Measurements from ENCODE around the gene SLC29A2.

SLC29A2 gene

DNA sequence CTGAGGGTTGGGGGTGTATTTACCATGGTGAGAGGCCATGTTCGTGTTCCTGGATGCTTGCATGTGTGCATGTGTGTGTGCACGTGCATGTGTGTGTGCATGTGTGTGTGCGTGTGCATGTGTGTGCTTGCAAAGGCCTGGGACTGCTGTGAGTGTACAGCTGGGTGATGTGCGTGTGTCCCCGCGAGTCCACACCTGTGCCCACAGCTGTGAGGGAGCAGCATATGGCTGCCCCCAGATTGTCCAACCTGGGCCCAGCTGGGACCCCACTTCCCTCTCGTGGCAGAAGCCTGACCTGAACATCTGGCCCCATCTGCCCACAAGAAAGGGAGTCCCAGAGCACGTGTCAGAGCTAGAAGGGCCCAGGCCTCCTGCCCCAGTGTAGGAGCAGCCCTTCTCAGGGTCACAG lies 46.3 kb downstream of the SLC29A2 start:
- no peaks in the 10 kb centered on the region for H4K20me1 ChIP-seq (ENCODE audit: insufficient read depth)
- H3K4me3 ChIP-seq (IDR thresholded peaks at IDR 0.05; ENCODE audit: insufficient read depth, low read depth, low read length), result no peak overlapping the region
- TF ChIP-seq, protein P1, sequence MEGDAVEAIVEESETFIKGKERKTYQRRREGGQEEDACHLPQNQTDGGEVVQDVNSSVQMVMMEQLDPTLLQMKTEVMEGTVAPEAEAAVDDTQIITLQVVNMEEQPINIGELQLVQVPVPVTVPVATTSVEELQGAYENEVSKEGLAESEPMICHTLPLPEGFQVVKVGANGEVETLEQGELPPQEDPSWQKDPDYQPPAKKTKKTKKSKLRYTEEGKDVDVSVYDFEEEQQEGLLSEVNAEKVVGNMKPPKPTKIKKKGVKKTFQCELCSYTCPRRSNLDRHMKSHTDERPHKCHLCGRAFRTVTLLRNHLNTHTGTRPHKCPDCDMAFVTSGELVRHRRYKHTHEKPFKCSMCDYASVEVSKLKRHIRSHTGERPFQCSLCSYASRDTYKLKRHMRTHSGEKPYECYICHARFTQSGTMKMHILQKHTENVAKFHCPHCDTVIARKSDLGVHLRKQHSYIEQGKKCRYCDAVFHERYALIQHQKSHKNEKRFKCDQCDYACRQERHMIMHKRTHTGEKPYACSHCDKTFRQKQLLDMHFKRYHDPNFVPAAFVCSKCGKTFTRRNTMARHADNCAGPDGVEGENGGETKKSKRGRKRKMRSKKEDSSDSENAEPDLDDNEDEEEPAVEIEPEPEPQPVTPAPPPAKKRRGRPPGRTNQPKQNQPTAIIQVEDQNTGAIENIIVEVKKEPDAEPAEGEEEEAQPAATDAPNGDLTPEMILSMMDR (conservative IDR thresholded peaks at IDR 0.05; ENCODE audit: low read depth, low read length), result no peak
- no peaks in the 10 kb centered on the region; the same call in 1 of the 2 replicates for H3K27me3 ChIP-seq (ENCODE audit: insufficient read depth, low read depth)
- no peaks in the 10 kb centered on the region for H3K36me3 ChIP-seq (ENCODE audit: insufficient read depth)
- no peak overlapping the region for H2AFZ ChIP-seq (ENCODE audit: low read depth)
- no peak overlapping the region for H3K9ac ChIP-seq
- no peak overlapping the region for H3K27ac ChIP-seq
- peaks cover 10% of the 10 kb centered on the region for H3K4me1 ChIP-seq (ENCODE audit: low read depth, poor library complexity, severe bottlenecking)
- H3K4me2 ChIP-seq, result no peak overlapping the region
- H3K79me2 ChIP-seq (ENCODE audit: insufficient read depth, low read depth), result no peaks in the 10 kb centered on the region

DNA sequence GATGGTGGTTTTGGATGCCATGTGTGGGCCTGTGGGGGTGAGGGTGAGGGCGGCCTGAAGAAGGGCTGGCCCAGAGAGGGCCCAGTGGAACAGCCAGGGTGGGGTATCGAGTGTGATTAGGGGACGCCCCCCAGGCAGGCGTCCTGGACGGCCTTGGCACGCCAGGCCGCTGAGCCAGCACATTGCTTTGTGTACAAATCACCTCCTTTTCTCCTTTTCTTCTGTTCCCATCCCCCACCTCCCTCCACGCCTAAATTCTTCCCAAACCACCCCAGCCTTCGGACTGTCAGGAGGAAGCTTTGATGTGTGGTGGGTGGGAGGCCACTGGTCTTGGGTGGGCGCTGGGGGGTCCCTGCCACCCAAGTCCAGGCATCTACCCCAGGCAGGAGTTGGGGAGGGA lies 46.9 kb downstream of the SLC29A2 start:
- H3K4me1 ChIP-seq (ENCODE audit: low read depth, poor library complexity, severe bottlenecking), result peaks cover 10% of the 10 kb centered on the region
- no peaks in the 10 kb centered on the region for H3K79me2 ChIP-seq (ENCODE audit: insufficient read depth, low read depth)
- no peaks in the 10 kb centered on the region for H3K36me3 ChIP-seq (ENCODE audit: insufficient read depth)
- TF ChIP-seq, protein P1 (conservative IDR thresholded peaks at IDR 0.05; ENCODE audit: low read depth, low read length), result no peak
- no peak overlapping the region for H3K9ac ChIP-seq
- no peak overlapping the region for H3K4me2 ChIP-seq
- H3K4me3 ChIP-seq (IDR thresholded peaks at IDR 0.05; ENCODE audit: insufficient read depth, low read depth, low read length), result no peak overlapping the region
- no peak overlapping the region for H2AFZ ChIP-seq (ENCODE audit: low read depth)
- H3K27ac ChIP-seq, result no peak overlapping the region
- H4K20me1 ChIP-seq (ENCODE audit: insufficient read depth), result no peaks in the 10 kb centered on the region
- H3K27me3 ChIP-seq (ENCODE audit: insufficient read depth, low read depth), result no peaks in the 10 kb centered on the region; the same call in 1 of the 2 replicates

DNA sequence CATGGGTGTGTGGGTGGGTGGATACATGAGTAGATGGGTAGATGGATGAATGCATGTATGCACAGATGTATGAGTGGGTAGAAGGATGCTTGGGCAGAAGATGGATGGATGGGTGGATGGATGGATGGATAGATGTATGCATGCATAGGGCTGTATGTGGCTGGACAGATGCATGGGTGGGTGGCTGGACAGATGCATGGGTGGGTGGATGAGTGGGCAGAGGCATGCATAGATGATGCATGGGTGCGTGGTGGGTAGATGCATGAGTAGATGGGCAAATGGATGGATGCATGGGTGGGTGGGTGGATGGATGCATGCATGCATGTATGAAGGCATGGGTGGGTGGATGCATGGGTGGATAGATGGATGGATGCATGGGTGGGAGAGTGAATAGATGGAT lies 47.9 kb downstream of the SLC29A2 start:
- Histone ChIP-seq H3K27me3 (ENCODE audit: insufficient read depth, low read depth) (no peaks in the 10 kb centered on the region), H2AFZ (ENCODE audit: low read depth) (no peak overlapping the region), H3K9ac (no peak overlapping the region), H3K27ac (no peak overlapping the region), H3K79me2 (ENCODE audit: insufficient read depth, low read depth) (no peaks in the 10 kb centered on the region), H4K20me1 (ENCODE audit: insufficient read depth) (no peaks in the 10 kb centered on the region), H3K4me2 (no peak overlapping the region), H3K4me1 (ENCODE audit: low read depth, poor library complexity, severe bottlenecking) (peaks cover 10% of the 10 kb centered on the region), H3K4me3 (IDR thresholded peaks at IDR 0.05; ENCODE audit: insufficient read depth, low read depth, low read length) (no peak overlapping the region), H3K36me3 (ENCODE audit: insufficient read depth) (no peaks in the 10 kb centered on the region)
- TF ChIP-seq, protein P1 (conservative IDR thresholded peaks at IDR 0.05; ENCODE audit: low read depth, low read length), result no peak

DNA sequence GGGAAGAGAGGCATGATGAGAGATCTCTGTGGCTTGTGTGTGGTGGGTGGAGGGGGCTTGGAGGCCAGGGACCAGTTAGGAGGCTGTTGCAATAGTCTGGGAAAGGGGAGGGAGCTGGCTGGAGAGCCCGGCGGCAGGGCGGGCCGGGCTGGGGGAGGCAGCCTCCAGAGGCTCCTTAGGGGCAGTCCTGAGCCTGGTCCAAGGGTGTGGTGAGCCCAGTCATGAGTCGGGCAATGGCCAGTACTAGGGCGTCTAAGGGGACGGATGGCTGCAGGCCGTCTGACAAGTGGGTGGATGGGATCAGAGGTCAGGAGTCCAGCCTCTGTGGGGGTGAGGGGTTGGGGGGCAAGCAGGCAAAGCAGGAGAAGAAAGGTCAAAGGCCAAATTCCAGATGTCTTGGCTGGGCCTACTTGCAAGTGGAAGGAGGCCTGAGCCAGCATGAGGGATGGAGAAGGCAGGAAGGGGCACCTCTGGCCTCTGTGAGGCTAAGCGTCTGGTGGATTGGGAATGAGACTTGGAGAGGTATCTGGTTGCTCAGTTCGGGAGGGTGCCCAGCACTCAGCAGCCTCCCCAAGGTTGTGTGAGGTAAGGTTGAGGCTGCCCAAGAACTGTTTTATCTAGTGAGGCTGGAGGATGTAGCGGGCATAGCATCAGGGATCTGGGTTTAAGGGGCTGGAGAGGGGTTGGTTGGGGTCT lies 48.7 kb downstream of the SLC29A2 start:
- Histone ChIP-seq H3K9ac (no peak overlapping the region), H3K4me1 (ENCODE audit: low read depth, poor library complexity, severe bottlenecking) (peaks cover 5% of the 10 kb centered on the region)
- TF ChIP-seq, protein P1 (conservative IDR thresholded peaks at IDR 0.05; ENCODE audit: low read depth, low read length), result no peak

More for the DNA sequence above, 48.7 kb downstream of the SLC29A2 start:
- Histone ChIP-seq H3K27ac (no peak overlapping the region), H3K79me2 (ENCODE audit: insufficient read depth, low read depth) (no peaks in the 10 kb centered on the region), H3K36me3 (ENCODE audit: insufficient read depth) (no peaks in the 10 kb centered on the region), H3K4me2 (no peak overlapping the region), H3K4me3 (IDR thresholded peaks at IDR 0.05; ENCODE audit: insufficient read depth, low read depth, low read length) (no peak overlapping the region), H4K20me1 (ENCODE audit: insufficient read depth) (no peaks in the 10 kb centered on the region), H2AFZ (ENCODE audit: low read depth) (no peak overlapping the region), H3K27me3 (ENCODE audit: insufficient read depth, low read depth) (no peaks in the 10 kb centered on the region)
